Spleen (tissue), 11 donors: ENCODE data around the gene RHBDL2. TPM values are rescaled to one million over a fixed set of nuclear protein-coding genes. Genes with fewer than 3 reads are reported as not detected.
A peak's percentile ranks its signal among the peaks of the same experiment; 100 is the strongest.

ENCODE experiments used
- DNase-seq: peaks from one replicate; pipeline ENCODE4 v3.0.0-alpha.2; 2020
- H3K27ac ChIP-seq, 8 donors: fragments of 200-600 bp; sonication (generic) in 7 of 8; 1 replicate in 4 of 8; 2 replicates in 4 of 8; pipeline versions ENCODE4 v1.5.0 to v1.8.0; 2016 to 2021; ENCODE audit warnings: inconsistent platforms in 4 of 8, mild to moderate bottlenecking in 4 of 8, moderate library complexity in 1 of 8
- H3K27me3 ChIP-seq, 7 donors: fragments of 200-600 bp; sonication (generic) in 6 of 7; replicated peaks in 1 of 7; 1 replicate in 4 of 7; 2 replicates in 3 of 7; pipeline versions ENCODE4 v1.5.0 to v1.8.0; 2016 to 2021; ENCODE audit warnings: inconsistent platforms in 3 of 7, mild to moderate bottlenecking in 1 of 7
- H3K36me3 ChIP-seq, 6 donors: fragments of 200-600 bp; sonication (generic) in 5 of 6; 1 replicate in 4 of 6; 2 replicates in 2 of 6; pipeline versions ENCODE4 v1.5.0 to v1.8.0; 2016 to 2021; ENCODE audit warnings: inconsistent platforms in 2 of 6
- H3K4me1 ChIP-seq, 6 donors: fragments of 200-600 bp; sonication (generic) in 5 of 6; 1 replicate in 3 of 6; 2 replicates in 3 of 6; pipeline versions ENCODE4 v1.5.0 to v1.8.0; 2016 to 2021; ENCODE audit warnings: inconsistent platforms in 3 of 6
- H3K4me3 ChIP-seq, 8 donors: fragments of 200-600 bp; sonication (generic) in 7 of 8; 1 replicate in 4 of 8; 2 replicates in 4 of 8; pipeline versions ENCODE4 v1.5.0 to v1.8.0; 2016 to 2021; ENCODE audit warnings: inconsistent platforms in 4 of 8, mild to moderate bottlenecking in 4 of 8, moderate library complexity in 2 of 8
- H3K9me3 ChIP-seq, 8 donors: fragments of 200-600 bp; sonication (generic) in 7 of 8; 1 replicate in 4 of 8; 2 replicates in 4 of 8; pipeline versions ENCODE4 v1.5.0 to v1.8.0; 2016 to 2021; ENCODE audit warnings: inconsistent platforms in 4 of 8
- CTCF ChIP-seq, 11 experiments: fragments of 200-600 bp in 7 of 11; fragments of 450-650 bp in 4 of 11; sonication (generic) in 4 of 11; IDR thresholded peaks in 8 of 11; conservative IDR thresholded peaks in 3 of 11; 1 replicate in 7 of 11; 2 replicates in 4 of 11; pipeline versions ENCODE4 v1.4.0 to v1.8.0; 2016 to 2021; ENCODE audit warnings: antibody characterized with exemption in 11 of 11, inconsistent platforms in 4 of 11, mild to moderate bottlenecking in 1 of 11
- POLR2A ChIP-seq, 3 donors: fragments of 450-650 bp; IDR thresholded peaks; one replicate each; pipeline ENCODE4 v1.5.1; 2017; ENCODE audit warnings: antibody characterized with exemption in 3 of 3, mild to moderate bottlenecking in 1 of 3
- POLR2AphosphoS5 ChIP-seq, 3 donors: sonication (generic); formaldehyde crosslinking; IDR thresholded peaks; one replicate each; pipeline ENCODE4 v1.5.1; 2017; ENCODE audit warnings: antibody characterized with exemption in 3 of 3
- WGBS, 5 donors: extraction: QIAGEN DNeasy Blood & Tissue Kit in 3 of 5; methylation state at CpG; one replicate each; pipeline versions ENCODE4 v1.1.5 to v1.1.7; 2013 to 2018; 5-methylcytosine and 5-hydroxymethylcytosine counted together
- intact Hi-C: fragments of 100-400 bp; cut with DNase I; formaldehyde crosslinking; loops from one replicate; pipeline ENCODE4 v1.15.0; 2023; ENCODE audit warnings: low total_unique reads
- polyA plus RNA-seq, 3 donors: library from polyadenylated mRNA; stranded (reverse); fragments of 200-250 nt; gene quantifications; one replicate each; pipeline ENCODE4 v1.2.1, GENCODE V29; 2013
- total RNA-seq, 7 donors: library from RNA; depleted of rRNA in 3 of 7; stranded (reverse); fragments of >200 nt in 3 of 7; fragmentation: NEBNext Ultra II Directional in 4 of 7; extraction: Animal tissue kit (Norgen Biotek cat#: 25700) in 4 of 7; gene quantifications; one replicate each; pipeline versions ENCODE4 v1.1.0 to v1.2.1, GENCODE V29; 2016 to 2021
- donor health status: healthy with polysubstance abuse.
- donor health status: DM: no; HTN: no; CAD: no; lungs with moderate emphysema.
- donor health status: DM: no; HTN: no; CAD: no.
- donor health status: Bipolar disorder and iron deficiency.
- donor health status: healthy.
- donor health status: DM: no; HTN: no; CAD: no.
- donor health status: DM: yes; HTN: yes; CAD: no.

The RHBDL2 gene
- total and polyA plus RNA-seq, 10 donors: 0.07 to 1.9 (median 0.32) TPM; not detected in 4

- peaks cover 0 to 7% (median 0%) of the 10 kb centered on the region in 6 donors for H3K4me1 ChIP-seq
- H3K27me3 ChIP-seq: no peaks in the 10 kb centered on the region
- 39 to 61% (median 55%) methylated on average over 4 of the region's 4 CpGs for WGBS, 5 donors
- H3K36me3 ChIP-seq: no peaks in the 10 kb centered on the region
- no peak for DNase-seq
- intact Hi-C loops: no loop called here
- peak overlapping the region in 1 of 8 donors; percentile 19 for H3K27ac ChIP-seq
- TF ChIP-seq CTCF (IDR thresholded peaks at IDR 0.05 in 8 of 11, conservative IDR thresholded peaks at IDR 0.05 in 3 of 11): no peak
- peak overlapping the region in 6 of 8 donors; percentile 15 to 65 (median 33) for H3K4me3 ChIP-seq
- H3K9me3 ChIP-seq: no peaks in the 10 kb centered on the region
Measured at GRCh38 chr1:38941093-38941492, 537 bp downstream of the RHBDL2 start.

- H3K36me3 ChIP-seq: no peaks in the 10 kb centered on the region
- H3K4me1 ChIP-seq: peaks cover 0 to 7% (median 0%) of the 10 kb centered on the region in 6 donors
- DNase-seq: no peak
- no peak overlapping the region for H3K27ac ChIP-seq
- no peaks in the 10 kb centered on the region for H3K9me3 ChIP-seq
- TF ChIP-seq POLR2AphosphoS5 (IDR thresholded peaks at IDR 0.05): no peak
- H3K27me3 ChIP-seq: no peaks in the 10 kb centered on the region
- intact Hi-C loops: no loop called here
- 86 to 92% (median 90%) methylated on average over 9 of the region's 9 CpGs for WGBS, 5 donors
- H3K4me3 ChIP-seq: no peak overlapping the region
Measured at GRCh38 chr1:38940339-38941047, 1.1 kb downstream of the RHBDL2 start.

- H3K9me3 ChIP-seq: no peaks in the 10 kb centered on the region
- TF ChIP-seq POLR2A (IDR thresholded peaks at IDR 0.05) (no peak), POLR2AphosphoS5 (IDR thresholded peaks at IDR 0.05) (no peak), CTCF (IDR thresholded peaks at IDR 0.05 in 8 of 11, conservative IDR thresholded peaks at IDR 0.05 in 3 of 11) (no peak)
- H3K4me3 ChIP-seq: no peak overlapping the region
- DNase-seq: no peak
- no peak overlapping the region for H3K27ac ChIP-seq
- intact Hi-C loops: no loop called here
- no peaks in the 10 kb centered on the region for H3K36me3 ChIP-seq
- 55 to 66% (median 61%) methylated on average over 4 of the region's 4 CpGs for WGBS, 5 donors
- H3K4me1 ChIP-seq: peaks cover 0 to 7% (median 0%) of the 10 kb centered on the region in 6 donors
- H3K27me3 ChIP-seq: no peaks in the 10 kb centered on the region
Measured at GRCh38 chr1:38938722-38939260, 2.8 kb downstream of the RHBDL2 start.

GRCh38 chr1:38932571-38932970 is 9.1 kb downstream of the RHBDL2 start:
- TF ChIP-seq POLR2AphosphoS5 (IDR thresholded peaks at IDR 0.05): no peak
- no peaks in the 10 kb centered on the region for H3K36me3 ChIP-seq
- no peak for DNase-seq
- 78 to 90% (median 86%) methylated on average over 7 of the region's 7 CpGs for WGBS, 5 donors
- no peak overlapping the region for H3K4me3 ChIP-seq
- no peak overlapping the region for H3K27ac ChIP-seq
- no peaks in the 10 kb centered on the region for H3K9me3 ChIP-seq
- no peaks in the 10 kb centered on the region for H3K27me3 ChIP-seq
- H3K4me1 ChIP-seq: no peaks in the 10 kb centered on the region
- intact Hi-C loops: no loop called here

- Histone ChIP-seq H3K9me3 (no peaks in the 10 kb centered on the region), H3K4me1 (no peaks in the 10 kb centered on the region), H3K36me3 (no peaks in the 10 kb centered on the region), H3K4me3 (no peak overlapping the region), H3K27ac (no peak overlapping the region), H3K27me3 (no peaks in the 10 kb centered on the region)
- intact Hi-C loops: no loop called here
- DNase-seq: no peak
- WGBS, 5 donors: 81 to 89% (median 83%) methylated on average over 6 of the region's 6 CpGs
- TF ChIP-seq CTCF (IDR thresholded peaks at IDR 0.05 in 8 of 11, conservative IDR thresholded peaks at IDR 0.05 in 3 of 11) (no peak), POLR2AphosphoS5 (IDR thresholded peaks at IDR 0.05) (no peak), POLR2A (IDR thresholded peaks at IDR 0.05) (no peak)
Measured at GRCh38 chr1:38929476-38929875, 12.2 kb downstream of the RHBDL2 start.
